GM12891 (cell line): ENCODE results near the gene GDAP2.

Experiments
- PAX5 ChIP-seq: IDR thresholded peaks from 2 replicates; pipeline ENCODE4 v1.6.1; 2011; ENCODE audit warnings: low read length, moderate library complexity, mild to moderate bottlenecking; ENCODE audit not compliant: insufficient read depth, severe bottlenecking
- POLR2A ChIP-seq: IDR thresholded peaks from 2 replicates; pipeline ENCODE4 v1.6.1; 2011; ENCODE audit warnings: low read depth, low read length, control low read depth
- POLR2AphosphoS5 ChIP-seq: IDR thresholded peaks from 2 replicates; pipeline ENCODE4 v1.6.1; 2011; ENCODE audit warnings: low read depth, low read length, control low read depth
- SPI1 ChIP-seq: IDR thresholded peaks from 2 replicates; pipeline ENCODE4 v1.6.1; 2011; ENCODE audit warnings: low read depth, low read length, control low read depth
- TAF1 ChIP-seq: IDR thresholded peaks from 2 replicates; pipeline ENCODE4 v1.6.1; 2011; ENCODE audit warnings: low read depth, low read length, control low read depth

DNA sequence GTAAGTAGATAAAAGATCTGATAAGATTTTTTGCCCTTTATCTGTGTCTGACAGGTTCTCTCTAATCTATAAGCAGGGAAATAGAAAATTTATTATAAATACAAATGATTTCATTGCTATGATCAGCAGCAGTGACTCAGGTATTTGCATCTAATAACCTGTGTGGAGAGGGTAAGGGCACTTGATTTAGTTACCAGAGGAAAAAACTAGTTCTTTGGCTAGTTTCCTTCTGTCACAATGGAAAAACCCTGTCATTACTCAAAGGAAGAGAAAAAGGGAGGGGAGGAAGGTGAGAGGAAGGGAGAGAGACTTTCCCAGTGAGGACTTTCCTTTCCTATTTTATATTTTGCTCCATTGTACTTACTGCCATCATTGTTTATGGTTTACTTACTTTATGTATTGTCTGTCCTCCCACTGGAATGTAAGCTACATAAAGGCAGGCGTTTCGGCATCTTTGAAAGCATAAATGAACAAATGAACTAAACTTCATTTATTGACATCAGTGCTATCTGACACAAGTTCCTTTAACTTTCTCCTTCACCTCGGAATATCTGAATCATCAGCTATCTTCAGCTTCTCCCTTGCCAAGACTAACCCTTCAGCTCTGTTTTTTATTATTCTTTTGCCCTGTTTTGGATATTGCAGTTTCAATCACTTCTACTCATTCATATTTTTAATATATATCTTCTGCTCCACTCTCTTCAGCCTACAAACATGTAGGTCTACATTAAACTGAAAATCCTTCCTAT lies 35.0 kb upstream of the GDAP2 start:
- TF ChIP-seq POLR2AphosphoS5 = no peak
- TF ChIP-seq POLR2A = no peak
- no peak for TF ChIP-seq PAX5
- no peak for TF ChIP-seq TAF1
- no peak for TF ChIP-seq SPI1
